ENCODE results near the gene AXIN1. TPM values are rescaled to one million over a fixed set of nuclear protein-coding genes. Genes with fewer than 3 reads are reported as not detected.

The AXIN1 gene
- polyA plus RNA-seq, 10 donors, result 8.6 to 15.7 (median 11.5) TPM

GRCh38 chr16:284204-285120 is 68.1 kb downstream of the AXIN1 start:
- DNase-seq, result no peak

- DNase-seq, result no peak
Measured at GRCh38 chr16:283033-283805, 69.3 kb downstream of the AXIN1 start, which contains the start of gene PDIA2. Gene PDIA2 (plus strand): TSS chr16:283164. CDS start chr16:283170, 6 bp downstream.

GRCh38 chr16:282491-282890 is 70.0 kb downstream of the AXIN1 start:
- no peak for DNase-seq

- no peak for DNase-seq
Measured at GRCh38 chr16:281660-282255, 70.8 kb downstream of the AXIN1 start.

GRCh38 chr16:280991-281659 is 71.4 kb downstream of the AXIN1 start:
- DNase-seq, result no peak

- peak in 1 of 3 donors; percentile 36 for DNase-seq
Measured at GRCh38 chr16:280552-280951, 72.0 kb downstream of the AXIN1 start, which contains the start of gene ARHGDIG. Gene ARHGDIG (plus strand): TSS chr16:280591. CDS start chr16:280681, 90 bp downstream.

- DNase-seq, result no peak
Measured at GRCh38 chr16:280005-280460, 72.5 kb downstream of the AXIN1 start.

- DNase-seq, result no peak
Measured at GRCh38 chr16:279531-279930, 73.0 kb downstream of the AXIN1 start.

- no peak for DNase-seq
Measured at GRCh38 chr16:278863-279366, 73.6 kb downstream of the AXIN1 start.

GRCh38 chr16:276426-277077 is 76.0 kb downstream of the AXIN1 start:
- DNase-seq, result no peak

- no peak for DNase-seq
Measured at GRCh38 chr16:275786-276232, 76.7 kb downstream of the AXIN1 start, which contains the start of gene RGS11. Gene RGS11 (minus strand): TSS chr16:275944. CDS start chr16:275911, 33 bp downstream.

GRCh38 chr16:275041-275641 is 77.4 kb downstream of the AXIN1 start:
- DNase-seq, result no peak

GRCh38 chr16:273547-274421 is 78.7 kb downstream of the AXIN1 start:
- DNase-seq, result no peak

GRCh38 chr16:272633-273546 is 79.6 kb downstream of the AXIN1 start:
- DNase-seq, result no peak

- DNase-seq, result no peak
Measured at GRCh38 chr16:270381-271255, 81.9 kb downstream of the AXIN1 start.

- no peak for DNase-seq
Measured at GRCh38 chr16:269061-269796, 83.3 kb downstream of the AXIN1 start.
